ENCODE results near the gene EHD3.

The EHD3 gene

GRCh38 chr2:31254237-31255203 is 20.6 kb downstream of the EHD3 start:
- DNase-seq (ENCODE audit: low read depth), result no peak
- TF ChIP-seq CTCF (conservative IDR thresholded peaks at IDR 0.05; ENCODE audit: low read depth, low read length), result no peak
- no peak overlapping the region for H3K4me3 ChIP-seq (ENCODE audit: low read depth, low read length)

GRCh38 chr2:31255911-31256571 is 22.1 kb downstream of the EHD3 start:
- DNase-seq (ENCODE audit: low read depth), result no peak
- no peak for TF ChIP-seq CTCF (conservative IDR thresholded peaks at IDR 0.05; ENCODE audit: low read depth, low read length)
- H3K4me3 ChIP-seq (ENCODE audit: low read depth, low read length), result no peak overlapping the region

GRCh38 chr2:31256611-31257382 is 22.8 kb downstream of the EHD3 start:
- DNase-seq (ENCODE audit: low read depth), result no peak
- no peak for TF ChIP-seq CTCF (conservative IDR thresholded peaks at IDR 0.05; ENCODE audit: low read depth, low read length)

GRCh38 chr2:31258351-31258750 is 24.4 kb downstream of the EHD3 start:
- no peak overlapping the region for H3K4me3 ChIP-seq (ENCODE audit: low read depth, low read length)
- no peak for DNase-seq (ENCODE audit: low read depth)
- no peak for TF ChIP-seq CTCF (conservative IDR thresholded peaks at IDR 0.05; ENCODE audit: low read depth, low read length)

More at GRCh38 chr2:31256611-31257382, 22.8 kb downstream of the EHD3 start:
- H3K4me3 ChIP-seq (ENCODE audit: low read depth, low read length), result no peak overlapping the region

- no peak for TF ChIP-seq CTCF (conservative IDR thresholded peaks at IDR 0.05; ENCODE audit: low read depth, low read length)
- no peak for DNase-seq (ENCODE audit: low read depth)
- no peak overlapping the region for H3K4me3 ChIP-seq (ENCODE audit: low read depth, low read length)
These were observed 25.1 kb downstream of the EHD3 start for GRCh38 chr2:31259075-31259474.

- TF ChIP-seq CTCF (conservative IDR thresholded peaks at IDR 0.05; ENCODE audit: low read depth, low read length), result no peak
- no peak for DNase-seq (ENCODE audit: low read depth)
- no peak overlapping the region for H3K4me3 ChIP-seq (ENCODE audit: low read depth, low read length)
These were observed 26.9 kb downstream of the EHD3 start for GRCh38 chr2:31260870-31261269.

Data from choroid plexus epithelial cell (primary cell).